Gastrocnemius medialis (tissue), 4 donors: ENCODE results near the gene DMAC2. TPM values are rescaled to one million over a fixed set of nuclear protein-coding genes. Genes with fewer than 3 reads are reported as not detected.
A peak's percentile ranks its signal among the peaks of the same experiment; 100 is the strongest.

Experiments used
- ATAC-seq, 2 donors: fragments of 150-250 bp; one replicate each; pipeline ENCODE4 v1.9.1; 2016
- DNase-seq, 2 donors: peaks; one replicate each; pipeline ENCODE4 v3.0.0-alpha.2; 2019
- H3K27ac ChIP-seq, 4 donors: fragments of 200-600 bp; sonication (generic); 1 replicate in 1 of 4; 2 replicates in 3 of 4; pipeline ENCODE4 v1.5.1; 2016 to 2018; ENCODE audit warnings: mild to moderate bottlenecking in 2 of 4, moderate library complexity in 1 of 4
- H3K27me3 ChIP-seq, 3 donors: fragments of 200-600 bp; sonication (generic) in 2 of 3; 1 replicate in 1 of 3; 2 replicates in 2 of 3; pipeline versions ENCODE4 v1.5.1 to v1.6.0; 2016 to 2019; ENCODE audit warnings: mild to moderate bottlenecking in 1 of 3, moderate library complexity in 1 of 3
- H3K36me3 ChIP-seq, 2 donors: fragments of 200-600 bp; sonication (generic) in 1 of 2; one replicate each; pipeline ENCODE4 v1.5.1; 2017 to 2018
- H3K4me1 ChIP-seq, 2 donors: fragments of 200-600 bp; sonication (generic) in 1 of 2; one replicate each; pipeline ENCODE4 v1.5.1; 2016 to 2017; ENCODE audit warnings: mild to moderate bottlenecking in 2 of 2
- H3K4me3 ChIP-seq, 4 donors: fragments of 200-600 bp; sonication (generic) in 3 of 4; 1 replicate in 1 of 4; 2 replicates in 3 of 4; pipeline ENCODE4 v1.5.1; 2016 to 2019; ENCODE audit warnings: mild to moderate bottlenecking in 2 of 4
- H3K9me3 ChIP-seq, 3 donors: fragments of 200-600 bp; sonication (generic) in 2 of 3; 1 replicate in 1 of 3; 2 replicates in 2 of 3; pipeline ENCODE4 v1.5.1; 2016 to 2019
- POLR2A ChIP-seq, 2 donors: fragments of 450-650 bp; IDR thresholded peaks; one replicate each; pipeline ENCODE4 v1.6.1; 2017; ENCODE audit warnings: antibody characterized with exemption in 2 of 2, mild to moderate bottlenecking in 2 of 2, moderate library complexity in 2 of 2
- in situ Hi-C, 4 donors: fragments of 200-750 bp; cut with MboI; loops; one replicate each; pipeline versions ENCODE4 v1.15.0 to v1.8.0; 2017; ENCODE audit warnings: low sequenced_read_pairs in 4 of 4
- intact Hi-C: fragments of 100-400 bp; cut with DNase I; formaldehyde crosslinking; loops from one replicate; pipeline ENCODE4 v1.15.1; 2023; ENCODE audit warnings: low total_unique reads
- total RNA-seq, 4 donors: library from RNA; depleted of rRNA; stranded (reverse); fragments of >200 nt; gene quantifications; one replicate each; pipeline versions ENCODE4 v1.1.0 to v1.2.3, GENCODE V29; 2016
- TF ChIP-seq, protein P1 (sequence below), 5 experiments: fragments of 450-650 bp in 3 of 5; fragments of 200-600 bp in 2 of 5; sonication (generic) in 2 of 5; IDR thresholded peaks in 4 of 5; conservative IDR thresholded peaks in 1 of 5; 1 replicate in 4 of 5; 2 replicates in 1 of 5; pipeline ENCODE4 v1.5.1; 2016 to 2019; ENCODE audit warnings: antibody characterized with exemption in 5 of 5, mild to moderate bottlenecking in 3 of 5, moderate library complexity in 3 of 5

Gene DMAC2
- total RNA-seq, 4 donors from 2014 or later = 41.0 to 61.0 (median 49.8) TPM

DNA sequence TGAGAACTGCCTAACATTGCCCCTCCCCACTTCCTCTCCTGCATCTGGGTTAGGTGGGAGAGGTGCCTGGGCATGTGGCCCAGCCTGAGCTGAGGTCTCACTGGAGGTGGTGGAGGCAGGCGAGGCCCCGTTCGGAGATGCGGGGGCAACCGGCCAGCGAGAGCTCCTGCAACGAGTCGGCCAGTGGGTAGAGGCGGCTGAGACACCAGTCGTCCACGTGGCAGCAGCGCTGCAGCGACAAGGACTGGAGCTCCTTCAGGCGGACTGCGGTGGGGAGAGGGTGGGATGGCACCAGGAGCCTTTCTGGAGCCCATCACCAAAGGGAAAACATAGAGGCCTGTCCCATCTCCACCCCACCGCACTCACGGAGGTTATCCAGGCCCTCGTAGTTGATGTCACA lies 6.5 kb downstream of the DMAC2 start:
- H3K27me3 ChIP-seq = no peaks in the 10 kb centered on the region
- no peaks in the 10 kb centered on the region for H3K9me3 ChIP-seq
- DNase-seq = no peak
- peaks cover 15 to 23% of the 10 kb centered on the region in 2 donors for H3K4me1 ChIP-seq
- no peak for ATAC-seq
- in situ Hi-C loops = no loop called here
- H3K4me3 ChIP-seq = no peak overlapping the region
- intact Hi-C loops = no loop called here
- peaks cover 0 to 30% of the 10 kb centered on the region in 2 donors for H3K36me3 ChIP-seq
- TF ChIP-seq, protein P1, sequence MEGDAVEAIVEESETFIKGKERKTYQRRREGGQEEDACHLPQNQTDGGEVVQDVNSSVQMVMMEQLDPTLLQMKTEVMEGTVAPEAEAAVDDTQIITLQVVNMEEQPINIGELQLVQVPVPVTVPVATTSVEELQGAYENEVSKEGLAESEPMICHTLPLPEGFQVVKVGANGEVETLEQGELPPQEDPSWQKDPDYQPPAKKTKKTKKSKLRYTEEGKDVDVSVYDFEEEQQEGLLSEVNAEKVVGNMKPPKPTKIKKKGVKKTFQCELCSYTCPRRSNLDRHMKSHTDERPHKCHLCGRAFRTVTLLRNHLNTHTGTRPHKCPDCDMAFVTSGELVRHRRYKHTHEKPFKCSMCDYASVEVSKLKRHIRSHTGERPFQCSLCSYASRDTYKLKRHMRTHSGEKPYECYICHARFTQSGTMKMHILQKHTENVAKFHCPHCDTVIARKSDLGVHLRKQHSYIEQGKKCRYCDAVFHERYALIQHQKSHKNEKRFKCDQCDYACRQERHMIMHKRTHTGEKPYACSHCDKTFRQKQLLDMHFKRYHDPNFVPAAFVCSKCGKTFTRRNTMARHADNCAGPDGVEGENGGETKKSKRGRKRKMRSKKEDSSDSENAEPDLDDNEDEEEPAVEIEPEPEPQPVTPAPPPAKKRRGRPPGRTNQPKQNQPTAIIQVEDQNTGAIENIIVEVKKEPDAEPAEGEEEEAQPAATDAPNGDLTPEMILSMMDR (IDR thresholded peaks at IDR 0.05 in 4 of 5, conservative IDR thresholded peaks at IDR 0.05 in 1 of 5) = no peak
- TF ChIP-seq POLR2A (IDR thresholded peaks at IDR 0.05) = no peak
- peak overlapping the region in 1 of 4 donors; percentile 43 for H3K27ac ChIP-seq

DNA sequence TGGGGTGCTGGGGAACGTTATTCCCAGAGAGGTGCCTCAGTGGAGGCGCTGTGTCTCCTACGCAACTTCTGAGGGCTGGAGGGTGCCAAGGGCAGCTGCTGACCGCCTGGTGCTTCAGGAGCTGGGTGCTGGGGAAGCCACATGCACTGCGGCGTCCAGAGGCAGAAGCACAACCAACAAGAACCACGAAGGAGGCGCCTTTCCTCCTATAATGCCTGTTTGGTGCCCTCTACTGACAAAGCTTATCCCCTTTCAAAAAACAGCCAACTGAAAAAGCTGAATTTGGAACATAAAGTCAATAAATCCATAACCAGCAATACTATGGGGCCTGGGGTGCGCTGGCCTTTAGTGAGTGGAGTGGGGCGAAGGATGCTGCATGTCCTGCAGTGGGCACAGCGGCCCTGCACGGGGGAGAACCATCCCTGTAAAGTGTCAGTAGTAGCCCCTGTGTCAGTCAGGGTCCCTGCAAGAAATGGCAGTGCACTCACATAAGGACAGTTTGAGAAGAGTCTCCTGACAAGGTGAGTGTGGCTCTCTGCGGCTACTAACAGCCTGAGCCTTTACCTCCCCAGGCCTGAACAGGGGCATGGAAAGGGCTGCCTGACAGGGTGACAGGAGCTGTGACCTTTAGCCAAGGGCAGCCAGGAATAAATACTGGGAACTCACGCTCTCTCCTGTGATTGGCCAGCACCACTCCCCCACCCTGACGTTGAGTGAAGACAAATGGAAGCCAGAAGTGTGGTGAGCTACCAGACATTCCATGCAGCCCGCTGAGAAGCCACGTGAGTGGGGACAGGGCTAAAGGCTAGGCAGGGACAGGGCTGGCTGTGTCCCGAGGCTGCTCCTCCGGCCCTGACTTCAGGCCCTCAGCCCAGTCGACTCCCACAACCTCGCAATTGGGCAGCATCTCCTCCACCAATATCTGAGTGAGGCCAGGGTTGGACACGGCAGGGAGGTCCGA lies 8.0 kb downstream of the DMAC2 start:
- ATAC-seq = peak; percentile 52 to 84
- in situ Hi-C loops (no loop called here), intact Hi-C loops (no loop called here)
- DNase-seq = peak in 1 of 2 donors; percentile 75
- Histone ChIP-seq H3K27me3 (no peaks in the 10 kb centered on the region), H3K27ac (peak overlapping the region; percentile 70 to 89 (median 76)), H3K4me1 (peaks cover 23 to 34% of the 10 kb centered on the region in 2 donors), H3K4me3 (no peak overlapping the region), H3K36me3 (peaks cover 0 to 15% of the 10 kb centered on the region in 2 donors), H3K9me3 (no peaks in the 10 kb centered on the region)
- TF ChIP-seq, protein P1 (IDR thresholded peaks at IDR 0.05 in 4 of 5, conservative IDR thresholded peaks at IDR 0.05 in 1 of 5) = peak; percentile 14 to 41 (median 24)
- TF ChIP-seq POLR2A (IDR thresholded peaks at IDR 0.05) = no peak

DNA sequence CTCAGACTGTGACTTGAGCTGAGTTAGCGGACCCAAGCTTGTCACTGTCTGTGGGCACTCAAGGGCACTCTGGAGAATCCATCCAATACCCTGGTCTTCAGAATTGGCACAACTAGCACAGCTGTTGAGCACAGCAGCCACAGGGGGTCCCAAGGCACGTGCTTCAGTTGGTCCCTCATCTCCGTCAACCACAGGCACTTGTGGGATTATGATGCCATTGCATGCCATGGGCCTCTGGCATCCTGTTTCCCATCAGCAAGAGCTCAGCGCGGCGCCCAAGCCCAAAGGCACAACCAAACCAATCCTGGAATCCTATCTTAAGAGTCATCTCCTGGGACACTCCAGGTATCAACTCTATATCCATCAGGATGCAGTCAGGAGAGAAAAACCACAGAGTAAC lies 8.8 kb downstream of the DMAC2 start:
- no peak for DNase-seq
- TF ChIP-seq, protein P1 (IDR thresholded peaks at IDR 0.05 in 4 of 5, conservative IDR thresholded peaks at IDR 0.05 in 1 of 5) = no peak
- no peak for TF ChIP-seq POLR2A (IDR thresholded peaks at IDR 0.05)
- Histone ChIP-seq H3K27me3 (no peaks in the 10 kb centered on the region), H3K36me3 (peaks cover 0 to 17% of the 10 kb centered on the region in 2 donors), H3K4me1 (peaks cover 23 to 38% of the 10 kb centered on the region in 2 donors), H3K9me3 (no peaks in the 10 kb centered on the region), H3K4me3 (no peak overlapping the region), H3K27ac (peak overlapping the region; percentile 70 to 89 (median 76))
- no peak for ATAC-seq
- intact Hi-C loops = no loop called here
- in situ Hi-C loops = no loop called here

DNA sequence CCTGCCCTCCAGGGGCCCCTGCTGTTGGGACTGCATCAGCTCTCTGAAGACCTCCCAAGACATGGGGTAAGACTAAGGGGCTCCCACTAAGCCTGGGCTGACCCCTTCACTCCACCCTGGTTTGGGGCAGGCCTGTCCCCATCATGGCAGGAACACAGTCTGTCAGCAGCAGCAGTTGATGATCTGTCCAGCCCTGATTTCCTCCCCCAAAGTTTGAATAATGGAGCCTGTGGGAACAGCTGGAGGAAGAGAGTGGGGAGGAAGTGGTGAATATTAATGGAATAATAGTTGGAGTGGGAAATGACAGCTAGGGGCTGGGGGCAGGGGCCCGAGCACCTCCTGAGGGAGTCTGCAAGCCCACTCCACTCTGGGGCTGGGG lies 11.2 kb downstream of the DMAC2 start:
- no peak for ATAC-seq
- peaks cover 0 to 39% of the 10 kb centered on the region in 2 donors for H3K36me3 ChIP-seq
- peaks cover 23 to 39% of the 10 kb centered on the region in 2 donors for H3K4me1 ChIP-seq
- peak overlapping the region; percentile 60 to 74 (median 68) for H3K27ac ChIP-seq
- H3K27me3 ChIP-seq = no peaks in the 10 kb centered on the region
- TF ChIP-seq, protein P1 (IDR thresholded peaks at IDR 0.05 in 4 of 5, conservative IDR thresholded peaks at IDR 0.05 in 1 of 5) = no peak
- TF ChIP-seq POLR2A (IDR thresholded peaks at IDR 0.05) = no peak
- no peaks in the 10 kb centered on the region for H3K9me3 ChIP-seq
- in situ Hi-C loops = no loop called here
- H3K4me3 ChIP-seq = peak overlapping the region in 2 of 4 donors; percentile 53 to 59
- no peak for DNase-seq
- intact Hi-C loops = no loop called here
